Prostate gland (tissue), 2 donors: ENCODE measurements around the gene ITGA11.

Source experiments
- CTCF ChIP-seq, 4 experiments: fragments of 200-600 bp in 2 of 4; fragments of 450-650 bp in 2 of 4; sonication (generic) in 2 of 4; IDR thresholded peaks; 1 replicate in 3 of 4; 2 replicates in 1 of 4; pipeline ENCODE4 v1.5.1; 2016 to 2019; ENCODE audit warnings: antibody characterized with exemption in 4 of 4, mild to moderate bottlenecking in 2 of 4, moderate library complexity in 2 of 4
- POLR2A ChIP-seq: fragments of 450-650 bp; IDR thresholded peaks from one replicate; pipeline ENCODE4 v1.6.1; 2016; ENCODE audit warnings: antibody characterized with exemption, mild to moderate bottlenecking
- POLR2AphosphoS5 ChIP-seq: sonication (generic); formaldehyde crosslinking; IDR thresholded peaks from one replicate; pipeline ENCODE4 v1.6.1; 2017; ENCODE audit warnings: antibody characterized with exemption

GRCh38 chr15:68344600-68344999, 87.4 kb downstream of the ITGA11 start:
- TF ChIP-seq CTCF (IDR thresholded peaks at IDR 0.05) (no peak), POLR2A (no peak), POLR2AphosphoS5 (no peak)
